NCI-H2081 treated with DMSO at 0.1 percent for 48 hours (cell line): ENCODE results near the gene TBC1D3C.
"Not testable (repeated sequence)": the region's sequence is repeated elsewhere in the genome, so short reads cannot be mapped to it uniquely, and the experiment has no call there.

Experiments
- DNase-seq: peaks from one replicate; lab custom pipeline; 2025; lab: John Stamatoyannopoulos, UW

The TBC1D3C gene

GRCh38 chr17:38068534-38068933, at the start of gene TBC1D3C:
TSS of gene TBC1D3C (minus strand) at chr17:38068634. CDS start at chr17:38067066, 1,568 bp downstream.
- DNase-seq: not testable (repeated sequence)

GRCh38 chr17:38099262-38099661, 30.8 kb upstream of the TBC1D3C start:
- DNase-seq: not testable (repeated sequence)

GRCh38 chr17:38094059-38094694, 25.7 kb upstream of the TBC1D3C start:
- not testable (repeated sequence) for DNase-seq

- DNase-seq: not testable (repeated sequence)
Observed at GRCh38 chr17:38088120-38088519, 19.7 kb upstream of the TBC1D3C start.

GRCh38 chr17:38087344-38087743, 18.9 kb upstream of the TBC1D3C start:
- not testable (repeated sequence) for DNase-seq
